ENCODE measurements around the gene INPP4B.
A peak's percentile ranks its signal among the peaks of the same experiment; 100 is the strongest.

The INPP4B gene

DNA sequence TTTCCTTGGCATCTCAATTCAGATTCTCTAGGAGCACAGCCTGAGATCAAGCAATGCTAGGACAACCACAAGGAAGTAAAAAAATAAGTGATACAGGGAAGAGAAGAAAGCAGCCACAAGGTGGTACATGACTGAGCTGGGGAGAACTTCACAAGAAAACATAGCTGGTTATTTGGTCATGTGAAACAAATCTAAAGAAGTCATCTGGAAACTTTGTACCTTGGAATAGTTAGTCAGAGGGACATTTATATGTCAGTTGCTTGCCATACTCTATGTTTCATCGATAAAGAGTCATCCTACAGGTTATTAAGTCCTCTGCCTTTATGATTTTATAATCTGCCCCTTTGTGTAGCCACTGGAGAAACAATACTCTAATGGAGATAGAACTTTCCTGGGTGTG is 634.7 kb downstream of the INPP4B start:
- no peak for TF ChIP-seq JUND (IDR thresholded peaks at IDR 0.05; ENCODE audit: low read depth)
- DNase-seq (ENCODE audit: low read depth in 1 of 2, low spot score in 1 of 2): peak in 1 of 2 experiments; percentile 2
- in situ Hi-C loops (cut with HindIII; ENCODE audit: low pct_unique_long_range_greater_than_20kb, low sequenced_read_pairs): no loop called here

- in situ Hi-C loops (cut with HindIII; ENCODE audit: low pct_unique_long_range_greater_than_20kb, low sequenced_read_pairs): no loop called here
- no peak for DNase-seq (ENCODE audit: low read depth in 1 of 2, low spot score in 1 of 2)
- TF ChIP-seq JUND (IDR thresholded peaks at IDR 0.05; ENCODE audit: low read depth): no peak
Observed at GRCh38 chr4:142203505-142203904, 642.6 kb downstream of the INPP4B start.

- no peak for DNase-seq (ENCODE audit: low read depth in 1 of 2, low spot score in 1 of 2)
- TF ChIP-seq JUND (IDR thresholded peaks at IDR 0.05; ENCODE audit: low read depth): no peak
- in situ Hi-C loops (cut with HindIII; ENCODE audit: low pct_unique_long_range_greater_than_20kb, low sequenced_read_pairs): no loop called here
Observed at GRCh38 chr4:142202404-142203332, 643.4 kb downstream of the INPP4B start.

- TF ChIP-seq JUND (IDR thresholded peaks at IDR 0.05; ENCODE audit: low read depth): no peak
- in situ Hi-C loops (cut with HindIII; ENCODE audit: low pct_unique_long_range_greater_than_20kb, low sequenced_read_pairs): no loop called here
- DNase-seq (ENCODE audit: low read depth in 1 of 2, low spot score in 1 of 2): no peak
Observed at GRCh38 chr4:142201041-142201440, 645.1 kb downstream of the INPP4B start.

DNA sequence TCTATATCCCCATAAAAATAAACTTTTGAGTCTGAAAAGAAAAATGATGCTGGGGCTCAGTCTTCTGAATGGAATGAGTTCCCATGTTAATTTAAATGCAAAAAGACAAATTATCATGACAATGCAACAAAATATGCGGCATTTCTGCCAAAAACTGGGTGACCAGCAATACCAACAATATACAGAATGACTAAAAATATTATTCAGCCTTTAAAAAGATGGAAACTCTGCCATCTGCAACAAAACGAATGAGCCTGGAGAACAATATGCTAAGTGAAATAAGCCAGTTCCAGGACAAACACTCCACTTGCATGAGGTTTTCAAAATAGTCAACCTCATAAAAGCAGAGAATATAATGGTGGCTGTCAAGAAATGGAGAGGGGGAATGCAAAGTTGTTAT is 651.2 kb downstream of the INPP4B start:
- TF ChIP-seq JUND (IDR thresholded peaks at IDR 0.05; ENCODE audit: low read depth): no peak
- no peak for DNase-seq (ENCODE audit: low read depth in 1 of 2, low spot score in 1 of 2)

DNA sequence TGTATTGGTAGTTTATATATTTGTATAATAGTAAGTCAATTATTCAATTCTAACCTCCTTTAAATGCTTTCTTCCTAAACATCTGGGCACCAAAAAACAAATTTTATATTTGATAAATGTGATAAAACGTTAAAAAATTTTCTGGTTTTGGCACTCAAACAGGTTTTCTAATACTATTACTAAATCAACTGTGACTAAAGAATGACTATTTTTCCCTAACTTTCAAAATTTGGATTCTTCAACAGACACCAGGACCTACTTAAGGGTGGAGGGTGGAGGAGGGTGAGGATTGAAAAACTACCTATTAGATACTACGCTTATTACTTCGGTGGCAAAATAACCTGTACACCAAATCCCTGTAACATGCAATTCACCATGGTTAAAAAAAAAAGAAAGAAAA is 654.2 kb downstream of the INPP4B start:
- no peak for TF ChIP-seq JUND (IDR thresholded peaks at IDR 0.05; ENCODE audit: low read depth)
- in situ Hi-C loops (cut with HindIII; ENCODE audit: low pct_unique_long_range_greater_than_20kb, low sequenced_read_pairs): no loop called here
- no peak for DNase-seq (ENCODE audit: low read depth in 1 of 2, low spot score in 1 of 2)

More for the DNA sequence above, 651.2 kb downstream of the INPP4B start:
- in situ Hi-C loops (cut with HindIII; ENCODE audit: low pct_unique_long_range_greater_than_20kb, low sequenced_read_pairs): no loop called here

DNA sequence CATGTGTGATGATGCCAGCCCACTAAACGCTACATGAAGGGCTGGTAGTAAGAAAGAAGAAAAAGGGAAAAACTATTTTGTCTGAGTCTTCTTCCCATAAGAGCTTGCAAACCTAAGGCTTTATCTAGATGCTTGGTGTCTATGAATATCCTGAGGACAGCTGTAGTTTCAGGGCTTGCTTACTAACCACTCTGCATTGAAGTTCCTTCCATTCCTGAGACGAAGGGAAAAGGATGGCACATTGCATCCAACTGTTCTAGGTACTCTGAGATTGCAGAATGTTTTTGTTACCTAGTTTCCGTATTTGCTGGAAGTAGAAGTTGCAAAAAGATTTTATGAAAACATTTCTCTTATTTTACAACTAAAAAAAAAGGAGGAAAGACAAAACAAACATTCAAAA is 665.1 kb downstream of the INPP4B start:
- no peak for TF ChIP-seq JUND (IDR thresholded peaks at IDR 0.05; ENCODE audit: low read depth)
- in situ Hi-C loops (cut with HindIII; ENCODE audit: low pct_unique_long_range_greater_than_20kb, low sequenced_read_pairs): no loop called here
- no peak for DNase-seq (ENCODE audit: low read depth in 1 of 2, low spot score in 1 of 2)

DNA sequence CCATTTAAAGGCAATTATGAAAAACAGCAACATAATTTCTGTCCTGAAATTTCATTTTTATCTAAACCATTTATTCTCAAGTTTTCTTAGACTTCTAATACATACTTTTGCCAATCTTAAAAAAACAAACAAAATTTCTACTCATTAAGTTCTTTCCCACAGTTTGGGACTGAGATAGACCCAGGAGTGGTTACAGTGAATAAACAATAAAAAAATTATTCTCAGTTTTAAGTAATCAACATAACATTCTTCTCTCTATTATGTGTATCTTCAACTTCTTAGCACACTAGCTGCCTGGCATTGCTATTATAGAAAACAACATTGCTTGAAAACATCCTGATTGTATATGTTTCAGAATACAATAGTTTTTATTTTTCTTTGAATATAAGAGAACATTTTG is 676.9 kb downstream of the INPP4B start:
- no peak for DNase-seq (ENCODE audit: low read depth in 1 of 2, low spot score in 1 of 2)
- in situ Hi-C loops (cut with HindIII; ENCODE audit: low pct_unique_long_range_greater_than_20kb, low sequenced_read_pairs): no loop called here
- TF ChIP-seq JUND (IDR thresholded peaks at IDR 0.05; ENCODE audit: low read depth): no peak

DNA sequence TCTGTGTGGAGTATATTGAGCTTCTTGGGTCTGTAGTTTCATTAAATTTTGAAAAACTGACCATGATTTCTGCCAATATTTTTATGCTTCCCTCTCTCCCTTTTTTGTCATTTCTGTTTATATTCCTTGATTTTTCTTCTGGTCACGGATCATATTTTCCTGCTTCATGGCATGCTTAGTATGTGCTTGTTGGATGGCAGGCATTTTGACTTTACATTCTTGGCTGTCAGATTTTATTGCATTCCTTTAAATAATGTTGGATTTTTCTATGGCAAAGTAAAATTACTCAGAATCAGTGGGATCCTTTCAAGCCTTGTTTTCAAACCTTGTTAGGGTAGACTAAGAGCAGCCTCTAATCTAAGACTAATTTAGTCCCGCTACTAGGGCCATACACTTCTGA is 677.9 kb downstream of the INPP4B start:
- no peak for TF ChIP-seq JUND (IDR thresholded peaks at IDR 0.05; ENCODE audit: low read depth)
- in situ Hi-C loops (cut with HindIII; ENCODE audit: low pct_unique_long_range_greater_than_20kb, low sequenced_read_pairs): no loop called here
- DNase-seq (ENCODE audit: low read depth in 1 of 2, low spot score in 1 of 2): no peak

- no peak for DNase-seq (ENCODE audit: low read depth in 1 of 2, low spot score in 1 of 2)
- in situ Hi-C loops (cut with HindIII; ENCODE audit: low pct_unique_long_range_greater_than_20kb, low sequenced_read_pairs): no loop called here
- no peak for TF ChIP-seq JUND (IDR thresholded peaks at IDR 0.05; ENCODE audit: low read depth)
Observed at GRCh38 chr4:142164767-142165500, 681.2 kb downstream of the INPP4B start.

DNA sequence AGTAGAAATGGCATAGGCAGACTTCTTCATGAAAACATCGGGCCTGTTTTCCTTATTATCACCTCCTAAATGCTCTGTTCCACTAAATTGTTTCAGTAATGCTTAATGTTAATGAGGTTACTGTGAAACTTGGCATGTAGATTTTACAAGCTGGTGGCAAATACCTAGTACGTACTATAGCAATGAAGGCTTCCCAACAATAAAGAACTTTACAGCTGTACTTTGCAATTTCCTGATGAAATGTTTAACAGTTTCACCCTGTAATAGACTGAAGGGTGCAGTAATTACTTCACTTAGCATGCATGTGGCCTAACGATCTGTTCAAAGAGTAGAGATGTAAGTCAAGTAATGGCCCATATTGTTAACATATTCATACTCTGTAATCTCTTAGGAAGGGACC is 685.0 kb downstream of the INPP4B start:
- no peak for TF ChIP-seq JUND (IDR thresholded peaks at IDR 0.05; ENCODE audit: low read depth)
- no peak for DNase-seq (ENCODE audit: low read depth in 1 of 2, low spot score in 1 of 2)
- in situ Hi-C loops (cut with HindIII; ENCODE audit: low pct_unique_long_range_greater_than_20kb, low sequenced_read_pairs): no loop called here

- DNase-seq (ENCODE audit: low read depth in 1 of 2, low spot score in 1 of 2): no peak
- no peak for TF ChIP-seq JUND (IDR thresholded peaks at IDR 0.05; ENCODE audit: low read depth)
- in situ Hi-C loops (cut with HindIII; ENCODE audit: low pct_unique_long_range_greater_than_20kb, low sequenced_read_pairs): no loop called here
Observed at GRCh38 chr4:142160509-142160908, 685.6 kb downstream of the INPP4B start.

DNA sequence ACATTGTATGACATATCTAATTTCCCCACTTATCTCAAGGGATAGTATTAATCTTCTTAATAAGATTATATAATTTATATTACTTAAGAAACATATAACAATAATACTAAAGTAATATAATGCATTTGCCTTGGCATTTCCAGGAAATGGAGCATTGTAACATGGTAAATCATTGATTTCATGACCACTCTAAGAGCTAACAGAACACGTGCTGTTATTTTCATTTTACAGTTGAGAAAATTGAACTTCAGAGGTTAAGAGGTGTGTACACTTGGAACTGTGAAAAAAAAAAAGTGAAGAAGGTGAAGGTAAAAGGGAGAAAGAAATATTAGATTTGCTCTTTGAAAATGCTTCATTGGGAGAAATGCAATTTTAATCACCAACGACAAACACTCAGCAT is 687.1 kb downstream of the INPP4B start:
- no peak for DNase-seq (ENCODE audit: low read depth in 1 of 2, low spot score in 1 of 2)
- in situ Hi-C loops (cut with HindIII; ENCODE audit: low pct_unique_long_range_greater_than_20kb, low sequenced_read_pairs): no loop called here
- TF ChIP-seq JUND (IDR thresholded peaks at IDR 0.05; ENCODE audit: low read depth): no peak

Data from T47D (cell line).